ENCODE data around the gene CBFA2T3. TPM values are rescaled to one million over a fixed set of nuclear protein-coding genes. Genes with fewer than 3 reads are reported as not detected.

CBFA2T3 gene
- polyA plus RNA-seq, 1 experiment = not detected

DNA sequence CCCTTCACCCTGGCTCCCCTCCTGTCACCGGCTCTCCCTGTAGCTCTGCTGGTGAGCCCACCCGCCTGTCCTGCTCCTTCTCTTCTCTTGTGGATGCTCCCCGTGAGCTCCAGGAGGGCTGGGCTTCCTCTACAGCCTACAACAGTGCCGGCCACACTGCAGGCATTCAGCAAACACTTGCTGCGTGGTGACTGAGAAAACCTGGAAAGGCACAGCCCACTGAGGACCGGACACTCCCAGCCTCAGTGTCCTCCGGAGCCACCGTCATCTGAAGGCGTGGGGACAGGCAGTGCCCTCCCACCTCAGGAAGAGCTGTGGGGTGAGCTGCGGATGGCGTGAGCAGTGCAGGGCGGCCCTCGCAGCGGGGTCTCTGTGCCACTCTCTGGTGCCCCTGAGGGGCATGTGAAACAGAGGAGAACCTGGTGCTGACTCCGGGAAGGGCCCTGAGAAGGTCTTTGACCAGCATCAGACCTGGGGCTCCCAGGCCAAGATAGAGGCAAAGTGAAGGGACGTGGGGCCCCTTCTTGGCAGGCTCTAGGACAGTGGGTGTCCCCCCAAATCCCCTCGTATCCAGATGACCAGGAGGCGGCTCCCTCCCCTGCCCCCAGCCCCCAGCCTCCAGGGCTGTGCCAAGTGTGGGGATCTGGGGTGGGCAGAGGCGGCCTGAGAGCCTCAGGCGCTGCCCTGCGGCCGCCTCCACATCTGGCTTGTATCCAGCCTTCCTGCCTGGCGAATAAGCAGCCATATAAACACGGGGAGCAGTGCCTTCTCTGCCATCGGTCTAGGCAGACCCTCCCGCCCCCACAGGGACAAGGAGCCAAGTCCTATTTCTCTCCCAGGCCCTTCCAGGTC is 66.5 kb downstream of the CBFA2T3 start:
- DNase-seq (ENCODE audit: low read depth, low spot score) = no peak
- H3K9me3 ChIP-seq (ENCODE audit: control insufficient read depth, insufficient read depth, low read length) = peaks cover 14% of the 10 kb centered on the region
- TF ChIP-seq, protein P1, sequence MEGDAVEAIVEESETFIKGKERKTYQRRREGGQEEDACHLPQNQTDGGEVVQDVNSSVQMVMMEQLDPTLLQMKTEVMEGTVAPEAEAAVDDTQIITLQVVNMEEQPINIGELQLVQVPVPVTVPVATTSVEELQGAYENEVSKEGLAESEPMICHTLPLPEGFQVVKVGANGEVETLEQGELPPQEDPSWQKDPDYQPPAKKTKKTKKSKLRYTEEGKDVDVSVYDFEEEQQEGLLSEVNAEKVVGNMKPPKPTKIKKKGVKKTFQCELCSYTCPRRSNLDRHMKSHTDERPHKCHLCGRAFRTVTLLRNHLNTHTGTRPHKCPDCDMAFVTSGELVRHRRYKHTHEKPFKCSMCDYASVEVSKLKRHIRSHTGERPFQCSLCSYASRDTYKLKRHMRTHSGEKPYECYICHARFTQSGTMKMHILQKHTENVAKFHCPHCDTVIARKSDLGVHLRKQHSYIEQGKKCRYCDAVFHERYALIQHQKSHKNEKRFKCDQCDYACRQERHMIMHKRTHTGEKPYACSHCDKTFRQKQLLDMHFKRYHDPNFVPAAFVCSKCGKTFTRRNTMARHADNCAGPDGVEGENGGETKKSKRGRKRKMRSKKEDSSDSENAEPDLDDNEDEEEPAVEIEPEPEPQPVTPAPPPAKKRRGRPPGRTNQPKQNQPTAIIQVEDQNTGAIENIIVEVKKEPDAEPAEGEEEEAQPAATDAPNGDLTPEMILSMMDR (IDR thresholded peaks at IDR 0.05; ENCODE audit: low read depth, low read length) = no peak
- peaks cover 27% of the 10 kb centered on the region for H3K27me3 ChIP-seq (ENCODE audit: control insufficient read depth, insufficient read depth, low read length)
- ChIA-PET CTCF (no interaction called here), POLR2A (no interaction called here)
- H3K4me3 ChIP-seq (ENCODE audit: low read depth, low read length) = no peak overlapping the region
- no peak overlapping the region for H3K27ac ChIP-seq (ENCODE audit: low read depth, low read length)

DNA sequence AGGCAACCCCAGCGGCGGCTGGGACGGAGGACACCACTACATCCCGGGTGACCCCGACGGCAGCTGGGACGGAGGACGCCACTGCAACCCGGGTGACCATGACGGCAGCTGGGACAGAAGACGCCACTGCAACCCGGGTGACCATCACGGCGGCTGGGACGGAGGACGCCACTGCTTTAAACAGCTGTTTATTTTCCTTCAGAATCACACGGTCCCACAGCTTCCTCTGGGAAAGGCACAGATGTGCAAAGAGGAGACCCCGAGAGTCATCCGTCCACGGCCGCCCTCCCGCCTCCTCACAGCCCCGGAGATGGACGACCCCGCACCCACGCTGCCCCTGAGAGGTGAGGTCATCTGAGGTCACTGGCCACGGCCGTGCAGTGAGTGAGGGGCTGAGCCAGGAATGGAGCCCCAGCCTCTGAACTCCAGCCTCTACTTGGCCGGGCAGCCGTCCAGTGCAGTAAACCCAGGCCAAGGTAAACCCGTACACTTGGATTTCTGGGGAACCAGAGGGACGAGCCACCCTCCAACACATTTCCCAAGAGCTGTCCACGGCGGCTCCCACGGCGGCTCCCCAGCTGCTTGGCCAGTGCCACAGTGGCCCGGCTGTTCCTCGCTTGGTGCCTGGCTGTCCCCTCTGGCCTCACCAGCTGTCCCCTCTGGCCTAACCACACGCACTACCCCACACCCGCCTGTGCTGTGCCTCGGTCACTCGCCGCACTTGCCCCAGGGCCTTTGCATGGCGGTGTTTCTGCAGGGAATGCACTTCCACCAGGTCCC is 67.4 kb downstream of the CBFA2T3 start:
- CTCF ChIA-PET = no interaction called here
- TF ChIP-seq, protein P1 (IDR thresholded peaks at IDR 0.05; ENCODE audit: low read depth, low read length) = no peak
- DNase-seq (ENCODE audit: low read depth, low spot score) = no peak
- H3K4me3 ChIP-seq (ENCODE audit: low read depth, low read length) = no peak overlapping the region
- POLR2A ChIA-PET = no interaction called here
- no peak overlapping the region for H3K27ac ChIP-seq (ENCODE audit: low read depth, low read length)
- peaks cover 15% of the 10 kb centered on the region for H3K9me3 ChIP-seq (ENCODE audit: control insufficient read depth, insufficient read depth, low read length)
- peaks cover 29% of the 10 kb centered on the region for H3K27me3 ChIP-seq (ENCODE audit: control insufficient read depth, insufficient read depth, low read length)

- no peak for DNase-seq (ENCODE audit: low read depth, low spot score)
- no peak overlapping the region for H3K4me3 ChIP-seq (ENCODE audit: low read depth, low read length)
- ChIA-PET CTCF (no interaction called here), POLR2A (no interaction called here)
- no peak overlapping the region for H3K27ac ChIP-seq (ENCODE audit: low read depth, low read length)
- TF ChIP-seq, protein P1 (IDR thresholded peaks at IDR 0.05; ENCODE audit: low read depth, low read length) = no peak
- peaks cover 30% of the 10 kb centered on the region for H3K27me3 ChIP-seq (ENCODE audit: control insufficient read depth, insufficient read depth, low read length)
- peaks cover 12% of the 10 kb centered on the region for H3K9me3 ChIP-seq (ENCODE audit: control insufficient read depth, insufficient read depth, low read length)
These were observed 68.7 kb downstream of the CBFA2T3 start for GRCh38 chr16:88908307-88908706.

- Histone ChIP-seq H3K4me3 (ENCODE audit: low read depth, low read length) (no peak overlapping the region), H3K27ac (ENCODE audit: low read depth, low read length) (no peak overlapping the region), H3K27me3 (ENCODE audit: control insufficient read depth, insufficient read depth, low read length) (peaks cover 28% of the 10 kb centered on the region), H3K9me3 (ENCODE audit: control insufficient read depth, insufficient read depth, low read length) (peaks cover 6% of the 10 kb centered on the region; the same call in 1 of the 2 replicates)
- TF ChIP-seq, protein P1 (IDR thresholded peaks at IDR 0.05; ENCODE audit: low read depth, low read length) = no peak
- ChIA-PET CTCF (no interaction called here), POLR2A (no interaction called here)
- no peak for DNase-seq (ENCODE audit: low read depth, low spot score)
These were observed 69.2 kb downstream of the CBFA2T3 start for GRCh38 chr16:88907768-88908167.

Measured in AG04450 (cell line).